GM10248 (cell line): ENCODE measurements around the gene CNIH4.

Experiments used
- CTCF ChIA-PET: fragments of 300-600 bp; sonication (Branson Sonifier 250); formaldehyde crosslinking; extraction: SDS; loops from one replicate; lab custom pipeline; 2021; ENCODE audit warnings: antibody characterized with exemption; lab: Yijun Ruan, JAX
- POLR2A ChIA-PET: fragments of 350-650 bp; sonication (Branson Sonifier 250); formaldehyde crosslinking; extraction: SDS; loops from one replicate; lab custom pipeline; 2020; ENCODE audit warnings: antibody characterized with exemption; lab: Yijun Ruan, JAX
- DNase-seq: peaks from one replicate; pipeline ENCODE4 v3.0.0; 2012; ENCODE audit errors: extremely low spot score
- TF ChIP-seq, protein P1 (sequence below): IDR thresholded peaks from 2 replicates; pipeline ENCODE4 v1.5.1; 2012; ENCODE audit warnings: mild to moderate bottlenecking, low read depth; ENCODE audit errors: extremely low read depth, missing control alignments, control extremely low read depth

Gene CNIH4

DNA sequence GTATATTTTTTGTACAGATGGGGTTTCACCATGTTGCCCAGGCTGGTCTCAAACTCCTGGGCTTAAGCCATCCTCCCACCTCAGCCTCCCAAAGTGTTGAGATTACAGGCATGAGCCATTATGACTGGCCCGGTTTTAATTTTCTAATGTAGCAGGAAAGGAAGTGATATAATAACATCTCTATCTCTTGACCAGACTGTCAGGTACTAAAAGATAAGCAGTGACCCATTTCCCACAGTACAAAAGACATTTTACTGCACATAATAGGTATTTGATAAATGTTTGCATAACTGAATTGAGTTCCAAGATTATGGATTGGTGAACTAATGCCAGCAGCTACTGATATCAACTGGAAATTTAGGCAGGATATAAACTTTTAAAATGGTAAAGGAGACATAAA is 30.7 kb upstream of the CNIH4 start:
- TF ChIP-seq, protein P1, sequence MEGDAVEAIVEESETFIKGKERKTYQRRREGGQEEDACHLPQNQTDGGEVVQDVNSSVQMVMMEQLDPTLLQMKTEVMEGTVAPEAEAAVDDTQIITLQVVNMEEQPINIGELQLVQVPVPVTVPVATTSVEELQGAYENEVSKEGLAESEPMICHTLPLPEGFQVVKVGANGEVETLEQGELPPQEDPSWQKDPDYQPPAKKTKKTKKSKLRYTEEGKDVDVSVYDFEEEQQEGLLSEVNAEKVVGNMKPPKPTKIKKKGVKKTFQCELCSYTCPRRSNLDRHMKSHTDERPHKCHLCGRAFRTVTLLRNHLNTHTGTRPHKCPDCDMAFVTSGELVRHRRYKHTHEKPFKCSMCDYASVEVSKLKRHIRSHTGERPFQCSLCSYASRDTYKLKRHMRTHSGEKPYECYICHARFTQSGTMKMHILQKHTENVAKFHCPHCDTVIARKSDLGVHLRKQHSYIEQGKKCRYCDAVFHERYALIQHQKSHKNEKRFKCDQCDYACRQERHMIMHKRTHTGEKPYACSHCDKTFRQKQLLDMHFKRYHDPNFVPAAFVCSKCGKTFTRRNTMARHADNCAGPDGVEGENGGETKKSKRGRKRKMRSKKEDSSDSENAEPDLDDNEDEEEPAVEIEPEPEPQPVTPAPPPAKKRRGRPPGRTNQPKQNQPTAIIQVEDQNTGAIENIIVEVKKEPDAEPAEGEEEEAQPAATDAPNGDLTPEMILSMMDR: no peak
- ChIA-PET POLR2A (no interaction called here), CTCF (interaction anchor here (1.7 kb wide), 1 partner anchor 11 kb away, joined by 8 read pairs; no protein-coding TSS in a partner anchor)
- DNase-seq: no peak

DNA sequence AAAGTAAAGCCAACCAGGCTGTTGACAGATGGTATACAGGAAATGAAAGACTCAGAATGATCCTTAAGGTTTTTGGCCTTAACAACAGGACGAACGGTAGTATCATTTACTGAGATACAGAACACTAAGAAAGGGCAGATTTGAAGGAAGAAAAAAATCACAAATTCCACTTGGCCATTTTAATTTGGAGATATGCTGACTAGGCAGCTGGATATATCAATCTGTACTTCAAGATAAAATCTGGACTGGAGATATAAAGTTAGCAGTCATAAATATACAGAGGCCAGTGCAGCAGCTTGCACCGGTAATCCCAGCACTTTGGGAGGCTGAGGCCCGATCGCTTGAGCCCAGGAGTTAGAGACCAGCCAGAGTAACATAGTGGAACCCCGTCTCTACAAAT is 28.0 kb upstream of the CNIH4 start:
- TF ChIP-seq, protein P1: no peak
- no peak for DNase-seq
- ChIA-PET CTCF (interaction anchor here (1.8 kb wide), 1 partner anchor 48 kb away, joined by 4 read pairs; no protein-coding TSS in a partner anchor), POLR2A (no interaction called here)

DNA sequence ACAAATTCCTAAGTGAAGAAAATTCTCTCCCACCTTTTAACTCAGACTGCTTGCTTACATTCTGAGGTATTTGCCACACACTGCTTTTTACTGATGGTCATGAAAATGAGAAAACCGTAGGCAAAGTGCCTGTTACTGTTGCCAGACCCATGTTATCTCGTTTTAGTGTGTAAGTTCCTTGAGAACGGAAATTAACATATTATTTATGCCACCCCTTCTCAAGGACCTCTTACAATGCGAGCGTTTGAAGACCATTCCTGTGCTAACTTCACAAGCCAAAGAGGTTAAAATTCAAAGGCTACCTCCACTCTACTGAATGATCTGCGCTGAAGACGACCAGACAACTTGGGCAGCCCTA is 27.2 kb upstream of the CNIH4 start:
- CTCF ChIA-PET: interaction anchor here (0.7 to 1.8 kb wide), 5 partner anchors 10 to 213 kb away, joined by 3 to 6 read pairs (median 4); no protein-coding TSS in a partner anchor
- TF ChIP-seq, protein P1: no peak
- POLR2A ChIA-PET: interaction anchor here (1.0 kb wide), 1 partner anchor 27 kb away, joined by 3 read pairs; no protein-coding TSS in a partner anchor
- DNase-seq: no peak

DNA sequence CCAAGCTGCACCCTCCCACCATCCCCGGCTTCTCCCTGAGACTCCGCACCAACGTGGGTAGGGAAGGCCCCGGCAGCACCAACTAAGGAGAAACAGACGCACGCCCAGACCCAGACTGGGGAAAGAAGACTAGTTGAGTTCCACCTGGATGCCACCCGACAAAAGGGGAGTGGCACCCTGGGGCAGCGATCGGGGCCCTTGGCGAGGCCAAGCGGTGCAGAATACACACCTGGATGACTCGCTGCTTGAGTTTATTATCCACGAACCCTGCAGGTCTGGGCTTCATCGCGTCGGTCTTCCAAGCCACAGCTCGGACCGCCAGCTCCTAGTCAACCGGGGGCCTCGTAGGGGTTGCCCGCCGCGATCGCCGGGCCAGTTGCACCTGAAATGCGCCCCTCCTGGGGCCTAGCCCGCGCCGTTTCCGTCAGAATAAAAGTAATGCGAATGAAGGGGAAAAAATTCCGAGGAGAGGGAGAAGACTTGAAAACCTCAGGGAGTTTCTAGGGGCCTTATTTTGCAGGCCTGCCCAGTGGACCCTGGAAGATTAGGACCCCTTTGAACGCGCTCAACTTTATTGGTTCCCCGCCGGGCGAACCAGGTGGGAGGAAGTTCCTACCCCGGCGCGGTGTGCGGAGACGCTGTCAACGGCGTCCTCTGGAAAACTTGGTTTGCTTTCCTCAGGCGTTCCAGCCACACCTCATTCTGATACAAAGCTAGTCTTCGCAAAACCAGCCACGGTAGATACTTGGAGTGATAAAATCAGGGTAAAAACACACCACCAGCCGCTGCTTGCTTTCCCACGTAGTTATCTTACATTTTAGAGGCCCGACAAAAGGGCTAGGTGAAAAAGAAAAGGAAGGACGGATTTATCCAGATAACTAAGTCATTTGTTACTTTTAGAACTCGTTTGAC is 26.6 kb upstream of the CNIH4 start, which contains the start of gene NVL:
Gene NVL (minus strand): TSS at position 331 of the 912 bp plus-strand sequence. CDS start 45 bp downstream, at position 286.
- ChIA-PET POLR2A (interaction anchor here (1.0 kb wide), 1 partner anchor 26 kb away, joined by 3 read pairs; no protein-coding TSS in a partner anchor), CTCF (interaction anchor here (0.7 to 1.8 kb wide), 5 partner anchors 11 to 213 kb away, joined by 3 to 6 read pairs (median 4); no protein-coding TSS in a partner anchor)
- DNase-seq: peak; percentile 87
- TF ChIP-seq, protein P1: no peak

DNA sequence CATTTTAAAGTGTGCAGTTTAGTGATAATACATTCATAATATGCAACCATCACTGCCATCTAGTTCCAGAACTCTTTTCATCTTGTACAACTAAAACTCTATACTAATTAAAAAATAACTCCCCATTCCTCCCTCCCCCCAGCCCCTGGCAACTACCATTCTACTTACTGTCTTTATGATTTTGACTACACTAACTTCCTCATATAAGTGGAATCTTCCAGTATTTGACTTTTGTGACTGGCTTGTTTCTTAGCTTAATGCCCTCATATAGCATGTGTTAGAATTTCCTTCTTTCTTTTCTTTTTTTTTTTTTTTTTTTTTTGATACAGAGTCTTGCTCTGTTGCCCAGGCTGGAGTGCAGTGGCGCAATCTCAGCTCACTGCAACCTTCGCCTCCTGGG is 25.4 kb upstream of the CNIH4 start:
- POLR2A ChIA-PET: no interaction called here

DNA sequence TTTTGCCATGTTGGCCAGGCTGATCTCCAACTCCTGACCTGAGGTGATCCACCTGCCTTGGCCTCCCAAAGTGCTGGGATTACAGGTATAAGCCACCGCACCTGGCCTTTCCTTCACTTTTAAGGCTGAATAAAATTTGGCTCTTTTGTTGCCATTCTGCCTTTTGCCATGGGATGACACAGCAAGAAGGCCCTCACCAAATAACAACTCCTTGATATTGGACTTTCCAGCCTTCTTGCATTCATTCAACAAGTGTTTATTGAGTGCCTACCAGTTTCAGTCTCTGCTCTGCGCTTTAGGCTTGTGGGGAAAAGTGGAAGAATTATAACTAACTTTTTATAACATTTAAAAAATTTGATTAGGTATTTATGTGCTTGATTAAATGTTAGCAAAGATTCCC is 24.9 kb upstream of the CNIH4 start:
- no peak for DNase-seq
- CTCF ChIA-PET: interaction anchor here (0.8 to 5.5 kb wide), 2 partner anchors 20 to 215 kb away, joined by 3 to 47 read pairs; partner anchors contain the start of gene FBXO28
- POLR2A ChIA-PET: no interaction called here
- TF ChIP-seq, protein P1: no peak

More for the DNA sequence above, 25.4 kb upstream of the CNIH4 start:
- CTCF ChIA-PET: interaction anchor here (0.8 to 5.5 kb wide), 2 partner anchors 20 to 215 kb away, joined by 3 to 47 read pairs; partner anchors contain the start of gene FBXO28
- no peak for DNase-seq
- TF ChIP-seq, protein P1: no peak
